Measurements from ENCODE around the gene CATSPERB. TPM values are rescaled to one million over a fixed set of nuclear protein-coding genes. Genes with fewer than 3 reads are reported as not detected.
"Not testable (repeated sequence)": the region's sequence is repeated elsewhere in the genome, so short reads cannot be mapped to it uniquely, and the experiment has no call there.

Gene CATSPERB
- polyA plus RNA-seq, 1 donor = 0.96 TPM

- no peak for DNase-seq
Measured at GRCh38 chr14:91737619-91738018, 5.7 kb upstream of the CATSPERB start.

DNA sequence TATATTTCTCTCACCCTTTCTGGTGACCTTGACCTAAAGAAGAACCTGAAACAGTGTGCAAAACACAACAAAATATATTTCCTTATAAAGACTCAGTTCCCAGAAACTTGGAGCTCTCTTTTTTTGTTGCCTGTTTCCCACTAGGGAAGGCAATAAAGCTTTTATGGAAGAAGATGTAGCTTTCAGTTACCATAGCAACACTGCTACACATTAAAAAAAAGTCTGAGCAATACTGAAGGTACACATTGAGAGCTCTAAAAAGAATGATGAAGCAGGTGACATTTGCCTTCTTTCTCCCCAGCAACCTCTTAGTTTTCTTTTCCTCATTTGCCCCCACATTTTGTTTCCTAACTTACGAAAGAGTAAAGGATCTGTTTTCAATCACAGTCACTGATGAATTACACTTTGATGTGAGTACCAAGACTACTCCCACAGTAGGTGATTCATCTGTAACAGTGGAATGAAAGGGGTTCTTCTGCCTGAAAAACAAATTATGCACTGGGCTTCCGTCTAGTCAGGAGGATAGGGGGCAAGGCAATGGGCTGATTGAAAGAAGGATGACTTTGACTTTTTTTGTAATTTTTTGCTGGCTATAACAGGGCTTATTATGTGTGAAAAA is 1.1 kb upstream of the CATSPERB start:
- DNase-seq = peak; percentile 20

DNA sequence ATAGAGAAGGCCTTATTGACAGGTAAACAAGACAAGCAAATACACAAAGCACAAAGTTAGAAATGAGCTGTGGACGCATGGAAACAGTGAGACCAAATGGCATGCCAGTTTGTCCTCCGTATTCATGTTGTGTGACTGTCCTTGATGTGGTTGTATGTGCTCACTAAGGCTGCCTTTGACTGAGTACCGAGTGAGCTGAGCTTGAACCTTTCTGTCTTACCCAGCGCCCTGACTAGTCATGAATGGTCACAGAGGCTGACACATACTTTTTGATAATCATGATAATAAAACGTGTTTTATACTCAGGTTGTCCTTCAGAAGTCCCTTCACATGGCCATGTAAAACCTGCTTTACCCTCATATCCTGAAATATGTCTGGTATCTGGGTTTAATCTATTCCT is 553 bp upstream of the CATSPERB start:
- no peak for DNase-seq

- no peak for DNase-seq
Measured at GRCh38 chr14:91731018-91731417, 868 bp downstream of the CATSPERB start.

- DNase-seq = no peak
Measured at GRCh38 chr14:91729756-91730155, 2.1 kb downstream of the CATSPERB start.

DNA sequence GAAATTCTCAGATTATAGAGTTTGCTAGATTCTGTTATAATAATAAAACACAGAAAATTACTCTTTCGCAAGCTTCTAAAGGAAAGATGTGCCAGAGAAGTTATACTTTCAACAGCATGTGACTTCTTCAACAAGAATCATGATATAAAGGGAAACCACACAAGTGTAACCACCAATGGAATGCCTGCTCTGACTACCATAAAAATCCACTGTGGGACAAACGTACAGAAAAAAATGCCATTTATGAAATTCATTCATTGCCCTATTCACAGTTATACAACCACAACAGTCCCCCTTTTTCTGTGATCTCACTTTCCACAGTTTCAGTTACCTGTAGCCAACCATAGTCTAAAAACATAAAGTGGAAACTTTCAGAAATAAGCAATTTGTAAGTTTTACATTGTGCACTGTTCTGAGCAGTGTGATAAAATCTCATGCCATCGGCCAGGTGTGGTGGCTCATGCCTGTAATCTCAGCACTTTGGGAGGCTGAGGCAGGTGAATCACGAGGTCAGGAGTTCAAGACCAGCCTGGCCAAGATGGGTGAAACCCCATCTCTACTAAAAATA is 3.2 kb downstream of the CATSPERB start:
- no peak for DNase-seq

- DNase-seq = no peak
Measured at GRCh38 chr14:91727121-91727520, 4.8 kb downstream of the CATSPERB start.

DNA sequence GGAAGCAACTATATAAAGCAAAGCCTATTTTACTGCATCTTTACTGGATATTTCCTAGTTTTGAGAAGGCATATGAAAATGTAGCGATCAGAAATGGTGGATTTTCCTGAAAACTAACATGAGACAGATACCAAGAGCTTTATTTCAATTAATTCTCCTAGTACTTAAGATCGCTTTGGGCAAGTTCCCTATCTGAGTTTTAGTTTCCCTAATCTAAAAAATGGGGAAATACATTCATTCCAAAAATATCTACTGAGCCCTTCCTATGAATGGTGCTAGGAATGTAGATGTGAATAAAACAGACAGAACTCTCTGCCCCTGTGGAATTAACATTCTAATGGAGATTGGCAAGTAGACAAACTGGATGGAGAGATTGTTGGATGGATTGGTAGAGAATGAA is 8.4 kb downstream of the CATSPERB start:
- no peak for DNase-seq

DNA sequence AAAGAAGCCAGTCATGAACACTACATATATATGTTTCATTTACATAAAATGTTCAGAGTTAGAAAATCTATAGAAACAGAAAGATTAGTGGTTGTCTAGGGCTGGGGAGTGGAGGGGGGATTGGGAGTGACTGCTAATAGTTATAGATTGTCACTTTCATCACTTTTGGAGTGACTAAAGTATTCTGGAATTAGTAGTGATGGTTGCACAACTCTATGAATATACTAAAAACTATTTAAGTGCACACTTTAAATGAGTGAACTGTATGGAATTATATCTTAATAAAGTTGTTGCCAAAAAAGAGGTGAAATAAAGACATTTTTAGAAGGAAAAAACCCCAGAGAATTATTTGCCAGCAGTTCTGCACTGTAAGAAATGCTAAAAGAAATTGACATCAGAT is 9.5 kb downstream of the CATSPERB start:
- no peak for DNase-seq

GRCh38 chr14:91719839-91720238 is 12.0 kb downstream of the CATSPERB start:
- no peak for DNase-seq

- no peak for DNase-seq
Measured at GRCh38 chr14:91716999-91717398, 14.9 kb downstream of the CATSPERB start.

GRCh38 chr14:91714805-91715204 is 17.1 kb downstream of the CATSPERB start:
- DNase-seq = no peak

GRCh38 chr14:91708795-91709194 is 23.1 kb downstream of the CATSPERB start:
- no peak for DNase-seq

DNA sequence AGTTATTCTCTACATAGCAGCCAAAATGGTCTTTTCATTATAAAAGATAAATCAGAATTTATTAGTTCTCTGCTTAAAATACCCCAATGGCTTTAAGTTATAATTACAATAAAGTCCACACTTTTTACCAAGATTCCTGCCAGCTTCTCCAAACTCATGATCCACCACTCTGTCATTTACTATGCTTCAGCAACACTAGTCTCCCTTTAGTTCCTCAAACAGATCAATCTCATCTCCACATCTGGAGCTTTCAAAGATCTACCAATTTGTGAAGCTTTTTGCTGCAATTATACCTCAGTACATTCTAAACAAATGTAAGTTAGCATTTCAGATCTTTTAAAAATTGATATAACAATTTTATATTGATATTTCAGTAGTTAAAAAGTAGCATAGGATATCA is 24.9 kb downstream of the CATSPERB start:
- DNase-seq = no peak

DNA sequence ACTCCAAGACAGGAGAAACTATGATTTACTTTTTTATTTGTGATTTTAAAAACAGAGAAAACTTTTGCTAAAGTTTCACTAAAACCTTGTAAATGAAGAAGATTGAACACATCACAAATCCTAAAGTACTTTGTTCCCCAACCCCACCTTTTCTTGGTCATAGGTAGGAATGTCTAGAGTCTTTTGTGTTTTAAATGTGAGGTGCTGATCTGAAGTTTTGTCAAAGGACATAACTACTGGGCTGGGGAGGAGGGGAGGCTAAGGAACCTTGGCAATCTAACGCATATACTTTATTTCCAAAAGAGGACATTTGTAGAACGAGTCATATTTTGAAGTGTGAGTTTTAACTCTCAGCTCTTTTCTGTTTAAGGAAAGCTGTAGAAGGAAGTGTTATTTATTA is 37.2 kb downstream of the CATSPERB start:
- DNase-seq = no peak

- DNase-seq = no peak
Measured at GRCh38 chr14:91693346-91693745, 38.5 kb downstream of the CATSPERB start.

DNA sequence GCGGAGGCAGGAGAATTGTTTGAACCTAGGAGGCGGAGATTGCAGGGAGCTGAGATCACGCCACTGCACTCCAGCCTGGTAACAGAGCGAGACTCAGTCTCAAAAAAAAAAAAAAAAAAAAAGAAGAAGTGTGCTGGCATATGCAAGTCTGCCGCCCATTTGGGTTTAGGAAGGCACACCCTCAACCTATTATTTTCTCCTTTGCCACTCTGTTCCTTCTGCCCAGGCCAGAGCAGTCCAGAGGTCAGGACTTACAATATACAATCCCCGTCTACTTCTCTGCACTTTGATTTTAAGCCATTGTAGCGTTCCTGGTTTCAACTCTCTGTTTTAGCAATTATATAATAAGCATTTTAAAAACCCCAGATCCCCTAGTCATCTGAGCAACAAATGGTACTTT is 39.8 kb downstream of the CATSPERB start:
- no peak for DNase-seq

GRCh38 chr14:91689608-91690007 is 42.3 kb downstream of the CATSPERB start:
- DNase-seq = no peak

GRCh38 chr14:91687436-91687835 is 44.5 kb downstream of the CATSPERB start:
- not testable (repeated sequence) for DNase-seq

DNA sequence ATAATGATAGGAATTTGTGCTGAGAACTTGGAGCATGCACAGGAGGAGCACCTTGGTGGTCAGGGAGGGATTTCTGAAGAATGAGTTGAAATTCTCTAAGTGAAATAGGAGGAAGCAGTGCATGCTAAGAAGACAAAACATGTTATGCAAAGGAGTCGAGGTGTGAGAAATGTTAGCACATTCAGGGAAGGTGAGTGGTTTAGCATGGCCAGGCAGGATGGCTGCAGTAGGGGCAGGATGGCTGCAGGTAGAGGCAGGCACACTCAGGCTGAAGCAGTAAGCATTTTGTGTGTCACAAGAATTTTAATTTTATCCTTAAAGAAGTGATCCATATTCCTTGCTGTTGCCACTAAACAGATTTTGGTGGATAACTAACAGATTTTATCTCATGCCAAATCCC is 46.3 kb downstream of the CATSPERB start:
- DNase-seq = no peak

DNA sequence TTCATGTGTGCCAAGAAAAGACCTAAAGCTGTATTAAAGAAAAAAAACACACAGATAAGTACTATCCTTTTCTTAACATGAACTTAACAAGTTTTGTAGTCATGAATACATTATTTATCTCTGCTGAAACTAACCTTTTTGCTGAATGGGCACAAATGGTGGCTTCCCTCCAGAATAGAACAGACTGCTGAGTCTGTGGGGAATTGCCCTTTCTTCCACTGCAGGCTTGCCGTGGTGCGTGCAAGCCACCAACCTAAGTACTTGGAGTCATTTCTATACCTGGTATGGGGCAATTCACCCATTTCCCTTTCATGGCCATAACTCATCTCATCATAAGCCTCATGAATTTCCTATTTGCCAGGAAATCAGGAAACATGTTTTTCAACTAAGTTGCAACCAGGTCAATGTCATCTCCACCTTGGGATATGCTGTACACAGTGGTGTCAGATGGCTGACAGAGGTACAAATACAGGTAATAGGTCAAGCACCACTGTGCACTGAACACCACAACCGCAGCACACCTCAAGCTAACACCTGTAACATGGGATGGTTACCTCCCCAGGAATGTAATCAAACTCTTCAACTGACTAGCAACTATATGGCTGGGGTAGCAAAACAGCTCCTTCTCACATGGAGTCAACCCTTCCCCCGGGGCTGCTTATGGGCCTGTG is 49.9 kb downstream of the CATSPERB start:
- no peak for DNase-seq

DNA sequence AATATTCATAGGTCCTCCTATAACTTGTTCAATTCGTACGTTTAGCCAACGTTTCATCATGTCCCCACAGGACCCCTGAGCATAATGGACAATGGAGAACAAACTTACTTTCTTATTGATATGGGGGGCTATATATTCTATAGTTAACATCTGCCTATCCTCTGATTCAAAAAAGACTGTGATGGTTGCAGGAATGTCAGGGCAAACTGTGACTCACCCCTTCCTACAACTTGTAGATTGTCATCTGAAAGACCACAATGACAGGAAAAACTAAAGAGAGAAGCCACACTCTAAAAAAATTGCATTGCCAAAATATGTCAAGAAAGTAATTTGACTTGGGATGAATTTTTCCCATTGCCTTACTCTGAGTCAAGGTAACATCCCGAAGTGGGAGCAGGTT is 50.8 kb downstream of the CATSPERB start:
- no peak for DNase-seq

DNA sequence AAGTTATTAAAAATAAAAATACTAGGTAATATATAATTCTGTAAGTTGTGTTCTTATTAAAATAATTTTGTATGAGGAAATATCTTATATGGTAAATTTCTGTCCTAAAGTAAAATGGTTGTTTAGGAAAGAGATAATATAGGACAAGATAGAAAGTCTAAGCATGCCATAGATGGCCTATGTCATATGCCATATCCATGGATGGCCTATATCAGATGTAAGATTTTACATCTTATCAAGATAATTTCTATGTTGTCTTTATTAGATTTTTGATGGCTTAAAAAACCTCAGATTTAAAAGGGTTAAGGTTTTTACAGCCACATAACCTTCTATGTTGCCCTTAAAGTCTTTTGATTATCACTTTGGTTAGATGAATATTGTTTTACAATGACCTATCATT is 52.6 kb downstream of the CATSPERB start:
- no peak for DNase-seq

GRCh38 chr14:91677687-91678086 is 54.2 kb downstream of the CATSPERB start:
- not testable (repeated sequence) for DNase-seq

Measured in left kidney (tissue), 2 donors.